ENCODE measurements around the gene ARID3C. TPM values are rescaled to one million over a fixed set of nuclear protein-coding genes. Genes with fewer than 3 reads are reported as not detected.

ARID3C gene
- total and polyA plus RNA-seq, 2 donors from 2014 or later, result not detected

DNA sequence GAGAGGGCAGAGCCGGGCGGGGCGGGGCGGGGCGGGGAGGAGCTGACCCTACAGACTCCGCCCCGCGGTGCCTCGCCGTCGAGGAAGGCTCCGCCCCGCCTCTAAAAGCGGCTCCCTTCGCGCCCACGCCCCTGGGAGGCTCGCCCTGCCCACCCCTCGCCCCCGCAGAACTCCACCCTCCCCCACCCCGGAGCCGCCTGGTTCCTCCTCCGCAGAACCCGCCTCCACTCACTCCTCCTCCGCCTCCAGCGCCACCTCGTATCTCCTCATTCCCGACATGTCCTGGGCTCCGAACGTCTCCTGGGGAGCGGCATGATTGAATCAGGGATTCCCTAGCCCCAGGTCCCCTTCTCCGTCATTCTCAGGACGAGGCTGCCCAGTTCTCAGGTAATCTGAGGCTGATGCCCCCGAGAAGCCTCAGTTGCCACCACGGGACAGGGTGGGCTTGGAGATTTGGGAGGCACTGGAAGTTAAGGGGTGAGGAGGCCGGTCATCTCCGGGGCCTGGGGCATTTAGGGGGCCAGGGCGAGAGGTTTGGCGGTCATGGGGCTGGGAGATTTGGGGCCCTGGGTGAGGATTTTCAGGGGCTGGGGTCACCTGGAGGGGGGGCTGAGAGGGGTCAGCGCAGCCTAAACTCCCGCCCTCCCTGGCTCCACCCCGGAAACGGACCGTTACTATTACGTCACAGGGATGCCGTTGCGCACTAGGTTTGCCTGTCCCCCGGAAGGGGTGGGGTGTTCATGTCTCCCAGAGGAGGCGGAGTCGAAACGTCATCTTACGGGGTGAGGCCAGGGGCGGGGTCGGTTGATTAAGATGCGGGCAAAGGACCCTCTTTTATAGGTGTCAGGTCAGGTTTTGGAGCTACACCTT is 36.8 kb upstream of the ARID3C start:
- H3K9ac ChIP-seq (ENCODE audit: low read length in 3 of 3), result peak overlapping the region; percentile 64 to 96 (median 93)
- no peaks in the 10 kb centered on the region for H3K36me3 ChIP-seq (ENCODE audit: control insufficient read depth in 2 of 3, insufficient read depth in 3 of 3, low read length in 3 of 3)
- DNase-seq (peak; percentile 94 to 99 (median 97)), FAIRE-seq (no peak)
- TF ChIP-seq, protein P1, sequence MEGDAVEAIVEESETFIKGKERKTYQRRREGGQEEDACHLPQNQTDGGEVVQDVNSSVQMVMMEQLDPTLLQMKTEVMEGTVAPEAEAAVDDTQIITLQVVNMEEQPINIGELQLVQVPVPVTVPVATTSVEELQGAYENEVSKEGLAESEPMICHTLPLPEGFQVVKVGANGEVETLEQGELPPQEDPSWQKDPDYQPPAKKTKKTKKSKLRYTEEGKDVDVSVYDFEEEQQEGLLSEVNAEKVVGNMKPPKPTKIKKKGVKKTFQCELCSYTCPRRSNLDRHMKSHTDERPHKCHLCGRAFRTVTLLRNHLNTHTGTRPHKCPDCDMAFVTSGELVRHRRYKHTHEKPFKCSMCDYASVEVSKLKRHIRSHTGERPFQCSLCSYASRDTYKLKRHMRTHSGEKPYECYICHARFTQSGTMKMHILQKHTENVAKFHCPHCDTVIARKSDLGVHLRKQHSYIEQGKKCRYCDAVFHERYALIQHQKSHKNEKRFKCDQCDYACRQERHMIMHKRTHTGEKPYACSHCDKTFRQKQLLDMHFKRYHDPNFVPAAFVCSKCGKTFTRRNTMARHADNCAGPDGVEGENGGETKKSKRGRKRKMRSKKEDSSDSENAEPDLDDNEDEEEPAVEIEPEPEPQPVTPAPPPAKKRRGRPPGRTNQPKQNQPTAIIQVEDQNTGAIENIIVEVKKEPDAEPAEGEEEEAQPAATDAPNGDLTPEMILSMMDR (IDR thresholded peaks at IDR 0.05; ENCODE audit: borderline replicate concordance, extremely low read depth, insufficient read depth), result no peak
- peak overlapping the region; percentile 74 to 88 (median 79) for H3K4me3 ChIP-seq (ENCODE audit: low read length in 3 of 3)
- peak overlapping the region; percentile 98 to 99 for H3K27ac ChIP-seq (ENCODE audit: low read depth in 2 of 2, low read length in 2 of 2)
- intact Hi-C loops (cut with DNase I), result no loop called here
- H3K4me1 ChIP-seq (ENCODE audit: control insufficient read depth in 2 of 3, insufficient read depth in 2 of 3, low read depth in 1 of 3, low read length in 3 of 3), result peaks cover 0 to 2% (median 0%) of the 10 kb centered on the region in 3 donors
- no peaks in the 10 kb centered on the region for H3K27me3 ChIP-seq (ENCODE audit: control insufficient read depth, insufficient read depth, low read length)
- H3K9me3 ChIP-seq (ENCODE audit: control insufficient read depth in 2 of 3, insufficient read depth in 1 of 3, low read length in 3 of 3), result no peaks in the 10 kb centered on the region

DNA sequence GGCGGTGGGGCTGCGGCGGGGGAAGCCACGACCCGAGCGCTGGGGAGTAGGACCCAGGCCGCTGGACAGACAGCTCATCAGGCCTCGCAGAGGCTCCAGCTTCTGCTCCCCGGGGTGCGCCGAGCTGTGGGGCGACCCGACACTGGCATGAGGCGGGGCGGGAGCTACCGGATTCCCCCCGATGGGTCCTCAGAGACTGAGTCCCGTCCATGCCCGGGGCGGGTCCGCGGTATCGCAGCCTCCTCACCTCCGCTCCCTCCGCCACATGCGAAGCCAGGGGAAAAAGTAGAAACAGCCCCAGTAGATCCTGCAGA is 36.2 kb upstream of the ARID3C start:
- H3K4me1 ChIP-seq (ENCODE audit: control insufficient read depth in 2 of 3, insufficient read depth in 2 of 3, low read depth in 1 of 3, low read length in 3 of 3), result peaks cover 0 to 2% (median 0%) of the 10 kb centered on the region in 3 donors
- no peak for DNase-seq
- H3K9me3 ChIP-seq (ENCODE audit: control insufficient read depth in 2 of 3, insufficient read depth in 1 of 3, low read length in 3 of 3), result no peaks in the 10 kb centered on the region
- TF ChIP-seq, protein P1 (IDR thresholded peaks at IDR 0.05; ENCODE audit: borderline replicate concordance, extremely low read depth, insufficient read depth), result no peak
- H3K27ac ChIP-seq (ENCODE audit: low read depth in 2 of 2, low read length in 2 of 2), result peak overlapping the region; percentile 73 to 76
- intact Hi-C loops (cut with DNase I), result no loop called here
- no peak for FAIRE-seq
- peak overlapping the region in 2 of 3 donors; percentile 52 to 62 for H3K9ac ChIP-seq (ENCODE audit: low read length in 3 of 3)
- peaks cover 0 to 4% (median 0%) of the 10 kb centered on the region in 3 donors for H3K36me3 ChIP-seq (ENCODE audit: control insufficient read depth in 2 of 3, insufficient read depth in 3 of 3, low read length in 3 of 3)
- H3K27me3 ChIP-seq (ENCODE audit: control insufficient read depth, insufficient read depth, low read length), result no peaks in the 10 kb centered on the region
- H3K4me3 ChIP-seq (ENCODE audit: low read length in 3 of 3), result peak overlapping the region; percentile 28 to 76 (median 65)

DNA sequence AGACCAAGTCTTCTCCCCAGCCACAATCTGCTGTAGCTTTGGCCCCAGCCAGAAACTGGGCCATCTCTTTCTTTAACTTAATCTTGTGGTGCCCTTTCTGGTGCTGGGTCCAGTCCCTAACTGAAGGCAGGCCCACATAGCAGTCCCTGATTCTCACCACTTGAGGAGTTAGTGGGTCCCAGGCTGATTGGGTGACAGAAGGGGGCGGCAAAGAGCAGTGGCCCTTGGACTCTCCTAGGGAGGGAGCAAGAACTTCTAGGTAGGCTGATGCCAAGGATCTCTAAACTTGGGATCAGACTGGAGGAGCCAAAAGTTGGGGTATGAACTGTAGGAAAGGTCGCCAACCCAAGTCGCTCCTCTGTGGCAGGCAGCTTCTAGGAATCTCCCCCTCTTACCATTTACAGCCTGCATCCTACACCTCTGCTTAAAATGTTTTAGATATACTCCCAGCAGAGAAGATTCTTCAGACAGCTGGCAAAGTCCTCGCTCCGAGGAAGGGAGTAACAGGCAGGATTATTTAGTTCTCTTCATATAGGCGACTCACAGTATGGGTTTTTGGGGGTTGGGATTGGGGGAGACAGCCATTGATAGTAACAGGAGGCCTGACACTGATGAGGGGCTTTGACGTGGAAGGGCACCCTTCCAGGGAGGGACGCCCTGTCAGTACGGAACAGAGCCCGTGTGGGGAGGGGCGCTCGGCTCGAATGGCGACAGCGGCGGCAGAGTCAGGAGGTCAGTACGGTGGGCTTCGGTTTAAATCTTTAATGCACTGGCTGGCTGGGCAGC is 35.6 kb upstream of the ARID3C start:
- no peak for FAIRE-seq
- DNase-seq, result peak; percentile 82 to 91 (median 87)
- H3K27me3 ChIP-seq (ENCODE audit: control insufficient read depth, insufficient read depth, low read length), result no peaks in the 10 kb centered on the region
- H3K9ac ChIP-seq (ENCODE audit: low read length in 3 of 3), result peak overlapping the region in 1 of 3 donors; percentile 52
- H3K36me3 ChIP-seq (ENCODE audit: control insufficient read depth in 2 of 3, insufficient read depth in 3 of 3, low read length in 3 of 3), result peaks cover 0 to 4% (median 0%) of the 10 kb centered on the region in 3 donors
- peak overlapping the region; percentile 17 to 76 (median 65) for H3K4me3 ChIP-seq (ENCODE audit: low read length in 3 of 3)
- H3K27ac ChIP-seq (ENCODE audit: low read depth in 2 of 2, low read length in 2 of 2), result peak overlapping the region; percentile 73 to 76
- intact Hi-C loops (cut with DNase I), result no loop called here
- TF ChIP-seq, protein P1 (IDR thresholded peaks at IDR 0.05; ENCODE audit: borderline replicate concordance, extremely low read depth, insufficient read depth), result peak; percentile 85
- H3K4me1 ChIP-seq (ENCODE audit: control insufficient read depth in 2 of 3, insufficient read depth in 2 of 3, low read depth in 1 of 3, low read length in 3 of 3), result peaks cover 0 to 2% (median 0%) of the 10 kb centered on the region in 3 donors
- H3K9me3 ChIP-seq (ENCODE audit: control insufficient read depth in 2 of 3, insufficient read depth in 1 of 3, low read length in 3 of 3), result no peaks in the 10 kb centered on the region

All from kidney (tissue), 14 donors.